ENCODE results near the gene ANTKMT.

Gene ANTKMT

DNA sequence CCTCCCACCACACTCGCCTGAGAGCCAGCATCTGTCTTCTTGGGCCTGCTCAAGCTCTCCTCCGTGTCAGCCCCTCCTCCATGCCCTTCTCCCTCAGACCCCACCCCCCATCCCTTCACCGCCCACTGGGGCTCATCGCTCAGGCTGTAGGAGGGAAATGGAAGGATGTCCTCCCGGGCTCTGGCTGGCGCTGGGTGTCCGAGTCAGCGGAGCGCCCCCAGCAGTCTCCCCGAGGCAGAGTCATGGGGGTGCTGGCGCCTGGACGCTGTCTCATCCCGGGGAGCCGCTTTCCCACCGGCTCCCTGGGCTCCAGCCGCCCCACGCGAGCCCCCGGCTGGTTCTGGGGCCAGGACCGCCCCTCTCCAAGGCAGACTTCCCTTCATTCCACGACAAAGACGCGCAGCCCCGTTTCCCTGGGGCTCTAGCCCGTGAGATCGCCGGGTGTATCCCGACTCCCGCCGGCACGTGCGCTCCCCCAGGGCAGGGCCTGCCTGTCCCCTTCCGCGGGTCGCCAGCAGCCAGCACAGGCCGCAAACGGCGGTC is 428 bp upstream of the ANTKMT start:
- peak overlapping the region; percentile 66 for H3K4me3 ChIP-seq (ENCODE audit: low read length)
- no peak for TF ChIP-seq ZNF274 (IDR thresholded peaks at IDR 0.05; ENCODE audit: low read depth, low read length)

GRCh38 chr16:721765-722540 is 1.0 kb downstream of the ANTKMT start:
- peak overlapping the region; percentile 66; the same call in 1 of the 2 replicates for H3K4me3 ChIP-seq (ENCODE audit: low read length)
- no peak for TF ChIP-seq ZNF274 (IDR thresholded peaks at IDR 0.05; ENCODE audit: low read depth, low read length)

- H3K4me3 ChIP-seq (ENCODE audit: low read length): no peak overlapping the region
- no peak for TF ChIP-seq ZNF274 (IDR thresholded peaks at IDR 0.05; ENCODE audit: low read depth, low read length)
These were observed 2.1 kb downstream of the ANTKMT start for GRCh38 chr16:722835-723633.

DNA sequence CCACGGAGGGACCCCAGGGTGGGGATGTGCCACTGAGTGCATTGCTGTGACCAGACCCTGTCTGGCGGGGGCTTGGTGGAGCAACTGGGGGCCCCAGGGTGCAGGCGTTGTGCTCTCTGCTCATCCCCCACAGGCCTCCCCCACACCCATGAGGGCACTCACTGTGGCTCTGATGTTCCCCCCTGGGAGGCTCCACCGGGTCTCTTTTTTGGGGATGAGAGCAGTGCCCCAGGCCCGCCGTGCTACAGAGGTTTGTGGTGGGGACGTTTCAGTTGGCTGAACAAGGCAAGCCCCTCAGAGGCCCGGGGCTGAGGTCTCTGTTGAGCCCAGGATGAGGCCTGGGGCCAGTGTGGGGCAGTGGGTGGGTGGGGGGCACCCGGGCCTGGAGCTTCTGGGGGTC is 2.7 kb downstream of the ANTKMT start:
- TF ChIP-seq ZNF274 (IDR thresholded peaks at IDR 0.05; ENCODE audit: low read depth, low read length): no peak
- H3K4me3 ChIP-seq (ENCODE audit: low read length): no peak overlapping the region

GRCh38 chr16:724188-725040 is 3.5 kb downstream of the ANTKMT start:
- TF ChIP-seq ZNF274 (IDR thresholded peaks at IDR 0.05; ENCODE audit: low read depth, low read length): no peak
- no peak overlapping the region for H3K4me3 ChIP-seq (ENCODE audit: low read length)

GRCh38 chr16:725041-725376 is 4.1 kb downstream of the ANTKMT start:
- no peak for TF ChIP-seq ZNF274 (IDR thresholded peaks at IDR 0.05; ENCODE audit: low read depth, low read length)
- no peak overlapping the region for H3K4me3 ChIP-seq (ENCODE audit: low read length)

GRCh38 chr16:725463-726187 is 4.7 kb downstream of the ANTKMT start:
- TF ChIP-seq ZNF274 (IDR thresholded peaks at IDR 0.05; ENCODE audit: low read depth, low read length): no peak
- no peak overlapping the region for H3K4me3 ChIP-seq (ENCODE audit: low read length)

GRCh38 chr16:726188-726437 is 5.2 kb downstream of the ANTKMT start:
- no peak overlapping the region for H3K4me3 ChIP-seq (ENCODE audit: low read length)
- TF ChIP-seq ZNF274 (IDR thresholded peaks at IDR 0.05; ENCODE audit: low read depth, low read length): no peak

- TF ChIP-seq ZNF274 (IDR thresholded peaks at IDR 0.05; ENCODE audit: low read depth, low read length): no peak
- peak within 1 kb of the TSS; percentile 68; the same call in 1 of the 2 replicates for H3K4me3 ChIP-seq (ENCODE audit: low read length)
These were observed 5.7 kb downstream of the ANTKMT start, which contains the start of the genes CCDC78 and HAGHL for GRCh38 chr16:726438-727290. CCDC78 (minus strand) TSS chr16:726443; CDS start chr16:726367, 76 bp downstream. HAGHL (plus strand) TSS chr16:727106; CDS start chr16:727510, 404 bp downstream.

GRCh38 chr16:727291-727977 is 6.5 kb downstream of the ANTKMT start:
- peak overlapping the region; percentile 68; the same call in 1 of the 2 replicates for H3K4me3 ChIP-seq (ENCODE audit: low read length)
- TF ChIP-seq ZNF274 (IDR thresholded peaks at IDR 0.05; ENCODE audit: low read depth, low read length): no peak

- H3K4me3 ChIP-seq (ENCODE audit: low read length): peak overlapping the region; percentile 36; the same call in 1 of the 2 replicates
- TF ChIP-seq ZNF274 (IDR thresholded peaks at IDR 0.05; ENCODE audit: low read depth, low read length): no peak
These were observed 7.4 kb downstream of the ANTKMT start for GRCh38 chr16:728131-728889.

Data from GM08714 (cell line).